ENCODE data around the gene DEPDC5. TPM values are rescaled to one million over a fixed set of nuclear protein-coding genes. Genes with fewer than 3 reads are reported as not detected.

DEPDC5 gene
- total RNA-seq, 6 experiments from 2014 or later: 9.7 to 14.3 (median 12.5) TPM

DNA sequence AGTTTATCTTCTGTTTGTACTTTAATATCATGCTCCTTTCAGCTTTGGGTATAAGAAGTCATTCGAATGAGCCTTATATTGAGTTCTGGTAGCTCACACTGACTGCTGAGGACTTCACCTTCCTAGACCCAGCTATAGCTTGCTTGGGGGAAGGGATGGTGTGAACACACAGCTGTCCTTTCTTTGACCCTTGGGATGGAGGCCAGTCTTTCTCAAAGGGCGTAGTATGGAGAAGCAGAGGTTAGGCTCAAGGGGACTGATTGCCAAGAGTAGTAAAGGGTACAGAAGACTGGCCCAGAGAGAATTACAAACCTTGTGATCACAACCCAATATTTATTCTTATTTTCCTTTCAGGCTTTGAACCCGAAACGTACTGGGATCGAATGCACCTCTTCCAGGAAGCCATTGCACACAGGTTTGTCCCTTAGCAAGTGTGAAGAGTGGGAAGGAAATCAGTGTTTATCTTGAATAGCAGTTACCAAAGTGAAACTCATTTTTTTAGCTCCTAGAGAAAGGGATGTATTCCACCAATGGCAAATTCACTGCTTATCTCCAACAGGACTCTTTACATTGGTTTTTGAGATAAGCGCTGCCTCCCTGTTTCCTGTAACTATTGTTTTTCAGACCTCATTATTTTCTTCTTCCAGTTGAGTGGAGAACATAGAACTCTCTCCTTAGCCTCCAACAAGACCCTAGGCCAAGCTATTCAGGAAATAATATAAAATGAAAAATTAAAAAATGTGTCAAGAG, 147.7 kb downstream of the DEPDC5 start:
- H3K27ac Mint-ChIP-seq: no peak overlapping the region
- H3K9me3 Mint-ChIP-seq: no peaks in the 10 kb centered on the region
- peaks cover 11% of the 10 kb centered on the region; the same call in 1 of the 2 replicates for H3K4me1 Mint-ChIP-seq (ENCODE audit: low read depth)
- no peak overlapping the region for H3K4me3 Mint-ChIP-seq
- TF ChIP-seq, protein P1, sequence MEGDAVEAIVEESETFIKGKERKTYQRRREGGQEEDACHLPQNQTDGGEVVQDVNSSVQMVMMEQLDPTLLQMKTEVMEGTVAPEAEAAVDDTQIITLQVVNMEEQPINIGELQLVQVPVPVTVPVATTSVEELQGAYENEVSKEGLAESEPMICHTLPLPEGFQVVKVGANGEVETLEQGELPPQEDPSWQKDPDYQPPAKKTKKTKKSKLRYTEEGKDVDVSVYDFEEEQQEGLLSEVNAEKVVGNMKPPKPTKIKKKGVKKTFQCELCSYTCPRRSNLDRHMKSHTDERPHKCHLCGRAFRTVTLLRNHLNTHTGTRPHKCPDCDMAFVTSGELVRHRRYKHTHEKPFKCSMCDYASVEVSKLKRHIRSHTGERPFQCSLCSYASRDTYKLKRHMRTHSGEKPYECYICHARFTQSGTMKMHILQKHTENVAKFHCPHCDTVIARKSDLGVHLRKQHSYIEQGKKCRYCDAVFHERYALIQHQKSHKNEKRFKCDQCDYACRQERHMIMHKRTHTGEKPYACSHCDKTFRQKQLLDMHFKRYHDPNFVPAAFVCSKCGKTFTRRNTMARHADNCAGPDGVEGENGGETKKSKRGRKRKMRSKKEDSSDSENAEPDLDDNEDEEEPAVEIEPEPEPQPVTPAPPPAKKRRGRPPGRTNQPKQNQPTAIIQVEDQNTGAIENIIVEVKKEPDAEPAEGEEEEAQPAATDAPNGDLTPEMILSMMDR (IDR thresholded peaks at IDR 0.05): no peak
- no peak for DNase-seq
- H3K36me3 Mint-ChIP-seq (ENCODE audit: low read depth): no peaks in the 10 kb centered on the region
- peaks cover 2% of the 10 kb centered on the region; the same call in 1 of the 2 replicates for H3K27me3 Mint-ChIP-seq (ENCODE audit: insufficient read depth)

DNA sequence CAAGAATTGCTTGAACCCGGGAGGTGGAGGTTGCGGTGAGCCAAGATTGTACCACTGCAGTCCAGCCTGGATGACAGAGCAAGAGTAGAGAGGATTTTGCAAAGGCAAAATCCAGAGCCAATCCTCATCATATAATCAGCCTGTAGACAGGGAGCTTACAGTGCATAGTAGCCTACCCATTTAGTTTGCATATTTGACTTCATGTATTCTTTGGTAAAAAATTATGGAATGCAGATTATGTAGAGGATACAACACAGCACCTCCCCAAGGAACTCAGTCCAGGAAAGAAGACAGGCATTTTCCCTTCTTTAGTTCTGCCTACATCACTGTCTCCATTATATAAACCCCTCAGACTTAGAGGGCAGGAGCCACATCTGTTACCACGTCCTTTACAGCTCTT, 150.8 kb downstream of the DEPDC5 start:
- DNase-seq: no peak
- H3K27me3 Mint-ChIP-seq (ENCODE audit: insufficient read depth): peaks cover 2% of the 10 kb centered on the region; the same call in 1 of the 2 replicates
- no peaks in the 10 kb centered on the region for H3K4me1 Mint-ChIP-seq (ENCODE audit: low read depth)
- no peaks in the 10 kb centered on the region for H3K9me3 Mint-ChIP-seq
- TF ChIP-seq, protein P1 (IDR thresholded peaks at IDR 0.05): no peak
- no peak overlapping the region for H3K27ac Mint-ChIP-seq
- H3K36me3 Mint-ChIP-seq (ENCODE audit: low read depth): no peaks in the 10 kb centered on the region
- no peak overlapping the region for H3K4me3 Mint-ChIP-seq

DNA sequence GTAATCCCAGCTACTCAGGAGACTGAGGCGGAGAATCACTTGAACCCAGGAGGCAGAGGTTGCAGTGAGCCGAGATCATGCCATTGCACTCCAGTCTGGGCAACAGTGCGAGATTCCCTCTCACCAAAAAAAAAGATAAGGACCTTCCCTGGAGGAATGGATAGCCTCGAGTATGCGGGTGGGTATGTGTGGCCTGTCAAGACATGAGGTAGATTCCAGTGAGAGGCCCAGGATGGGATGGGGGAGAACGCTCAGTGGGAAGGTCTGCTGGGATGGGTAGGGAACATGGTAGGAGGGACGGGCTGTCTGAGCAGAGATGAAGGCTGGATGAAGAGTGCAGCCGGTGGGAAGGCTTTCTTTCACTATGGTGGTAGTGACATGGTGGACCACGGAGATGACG, 151.5 kb downstream of the DEPDC5 start:
- Mint-ChIP-seq H3K27ac (no peak overlapping the region), H3K4me3 (no peak overlapping the region), H3K9me3 (no peaks in the 10 kb centered on the region), H3K27me3 (ENCODE audit: insufficient read depth) (peaks cover 2% of the 10 kb centered on the region; the same call in 1 of the 2 replicates), H3K4me1 (ENCODE audit: low read depth) (no peaks in the 10 kb centered on the region), H3K36me3 (ENCODE audit: low read depth) (no peaks in the 10 kb centered on the region; the same call in 1 of the 2 replicates)
- TF ChIP-seq, protein P1 (IDR thresholded peaks at IDR 0.05): no peak
- no peak for DNase-seq

DNA sequence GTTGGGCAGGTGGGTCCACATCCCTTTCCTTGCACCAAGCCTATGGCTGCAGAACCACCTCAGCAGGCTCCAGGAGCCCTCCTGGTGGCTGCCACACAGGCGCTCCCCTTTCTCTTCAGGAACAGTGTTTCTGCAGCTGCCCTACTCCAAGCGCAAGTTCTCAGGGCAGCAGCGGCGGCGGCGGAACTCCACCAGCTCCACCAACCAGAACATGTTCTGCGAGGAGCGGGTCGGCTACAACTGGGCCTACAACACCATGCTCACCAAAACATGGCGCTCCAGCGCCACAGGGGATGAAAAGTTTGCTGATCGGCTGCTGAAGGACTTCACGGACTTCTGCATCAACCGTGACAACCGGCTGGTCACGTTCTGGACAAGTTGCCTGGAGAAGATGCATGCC, 152.3 kb downstream of the DEPDC5 start:
- Mint-ChIP-seq H3K4me3 (no peak overlapping the region), H3K4me1 (ENCODE audit: low read depth) (no peaks in the 10 kb centered on the region), H3K27me3 (ENCODE audit: insufficient read depth) (peaks cover 2% of the 10 kb centered on the region; the same call in 1 of the 2 replicates), H3K36me3 (ENCODE audit: low read depth) (no peaks in the 10 kb centered on the region; the same call in 1 of the 2 replicates), H3K27ac (no peak overlapping the region), H3K9me3 (no peaks in the 10 kb centered on the region)
- TF ChIP-seq, protein P1 (IDR thresholded peaks at IDR 0.05): no peak
- no peak for DNase-seq

DNA sequence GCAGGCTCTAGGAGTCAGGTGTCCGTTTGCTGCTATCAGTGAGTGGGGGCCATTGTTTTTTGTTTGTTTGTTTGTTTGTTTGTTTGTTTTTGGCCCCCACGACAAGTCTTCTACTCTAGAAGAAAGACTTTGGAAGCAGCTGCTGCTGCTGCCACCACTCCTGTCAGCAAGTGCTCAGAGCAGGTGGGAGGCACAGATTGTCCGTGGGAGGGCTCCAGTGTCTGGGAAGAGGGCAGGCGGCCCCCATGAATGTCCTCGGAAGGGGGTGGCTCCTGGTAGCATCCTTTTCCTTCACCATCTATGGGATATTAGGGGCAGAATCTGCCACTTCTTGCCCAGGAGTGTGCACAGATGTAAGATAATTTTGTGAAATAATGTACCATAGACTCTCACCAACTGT, 152.8 kb downstream of the DEPDC5 start:
- Mint-ChIP-seq H3K4me1 (ENCODE audit: low read depth) (no peaks in the 10 kb centered on the region), H3K27ac (no peak overlapping the region), H3K4me3 (no peak overlapping the region), H3K36me3 (ENCODE audit: low read depth) (no peaks in the 10 kb centered on the region; the same call in 1 of the 2 replicates), H3K9me3 (no peaks in the 10 kb centered on the region), H3K27me3 (ENCODE audit: insufficient read depth) (peaks cover 2% of the 10 kb centered on the region; the same call in 1 of the 2 replicates)
- TF ChIP-seq, protein P1 (IDR thresholded peaks at IDR 0.05): no peak
- DNase-seq: no peak
